SH-SY5Y (cell line): ENCODE data around the gene MMP24OS.

ENCODE experiments used
- GATA2 ChIP-seq: IDR thresholded peaks from 2 replicates; pipeline ENCODE4 v1.6.1; 2011; ENCODE audit warnings: mild to moderate bottlenecking, low read depth, low read length
- GATA3 ChIP-seq: IDR thresholded peaks from 2 replicates; pipeline ENCODE4 v1.6.1; 2011; ENCODE audit warnings: low read depth, mild to moderate bottlenecking, low read length, moderate library complexity

The MMP24OS gene

GRCh38 chr20:35299780-35300179, 21.9 kb upstream of the MMP24OS start:
- TF ChIP-seq GATA3 (no peak), GATA2 (no peak)

GRCh38 chr20:35298264-35298663, 20.3 kb upstream of the MMP24OS start:
- TF ChIP-seq GATA2 (no peak), GATA3 (no peak)

GRCh38 chr20:35297740-35298139, 19.8 kb upstream of the MMP24OS start:
- no peak for TF ChIP-seq GATA3
- TF ChIP-seq GATA2: no peak

GRCh38 chr20:35297155-35297554, 19.2 kb upstream of the MMP24OS start:
- TF ChIP-seq GATA2 (no peak), GATA3 (no peak)

GRCh38 chr20:35296101-35296554, 18.2 kb upstream of the MMP24OS start:
- TF ChIP-seq GATA3: no peak
- TF ChIP-seq GATA2: no peak

- TF ChIP-seq GATA3 (no peak), GATA2 (no peak)
Observed at GRCh38 chr20:35295674-35296073, 17.8 kb upstream of the MMP24OS start.

GRCh38 chr20:35295058-35295457, 17.1 kb upstream of the MMP24OS start:
- TF ChIP-seq GATA2 (no peak), GATA3 (no peak)

- no peak for TF ChIP-seq GATA3
- no peak for TF ChIP-seq GATA2
Observed at GRCh38 chr20:35294293-35294685, 16.4 kb upstream of the MMP24OS start.

- TF ChIP-seq GATA3: no peak
- TF ChIP-seq GATA2: no peak
Observed at GRCh38 chr20:35293303-35294292, 15.7 kb upstream of the MMP24OS start.

- TF ChIP-seq GATA2: no peak
- no peak for TF ChIP-seq GATA3
Observed at GRCh38 chr20:35292504-35293285, 14.8 kb upstream of the MMP24OS start.

GRCh38 chr20:35291654-35292503, 14.0 kb upstream of the MMP24OS start, which contains the start of gene FAM83C:
Gene FAM83C, minus strand, starts transcription at chr20:35292425. Its CDS starts 121 bp downstream, at chr20:35292304.
- TF ChIP-seq GATA3 (no peak), GATA2 (no peak)

GRCh38 chr20:35290887-35291417, 13.0 kb upstream of the MMP24OS start:
- no peak for TF ChIP-seq GATA3
- no peak for TF ChIP-seq GATA2

GRCh38 chr20:35290186-35290886, 12.4 kb upstream of the MMP24OS start:
- TF ChIP-seq GATA2: peak; percentile 89
- TF ChIP-seq GATA3: no peak
